ENCODE measurements around the gene CSTB.

CSTB gene

DNA sequence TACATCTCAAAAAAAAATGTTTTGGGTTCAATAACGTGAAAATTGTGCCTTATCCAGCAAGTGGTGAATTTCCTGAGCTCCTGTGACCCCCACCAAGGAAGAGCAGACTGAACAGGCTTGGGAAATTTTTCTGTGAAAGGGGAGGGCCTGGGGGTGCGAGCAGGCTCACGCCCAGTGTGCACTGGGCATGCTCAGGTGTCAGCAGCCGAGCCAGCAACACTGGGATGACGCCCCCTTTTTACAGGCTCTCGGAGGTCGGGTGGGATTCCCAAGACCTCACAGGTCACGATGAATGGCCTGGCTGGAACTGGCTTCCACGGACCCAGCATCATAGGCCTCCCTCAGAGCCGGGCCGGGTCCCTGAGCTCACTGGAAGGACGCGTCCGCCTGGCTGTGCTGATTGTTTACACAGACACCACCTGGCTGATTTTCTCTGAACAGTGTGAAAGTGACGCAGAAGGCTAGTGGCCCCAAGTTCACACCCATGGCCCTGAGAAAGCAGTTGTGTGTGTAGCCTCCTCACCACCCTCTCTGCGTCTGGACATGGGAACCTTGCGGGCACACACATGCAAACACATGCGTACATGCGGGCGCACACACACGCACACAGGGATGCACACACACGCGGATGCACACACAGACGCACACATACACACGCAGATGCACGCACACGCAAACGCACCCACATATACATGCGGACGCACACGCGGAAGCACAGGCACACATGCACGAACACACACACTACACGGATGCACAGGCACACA is 9.2 kb downstream of the CSTB start:
- DNase-seq = peak in 1 of 2 experiments; percentile 33

DNA sequence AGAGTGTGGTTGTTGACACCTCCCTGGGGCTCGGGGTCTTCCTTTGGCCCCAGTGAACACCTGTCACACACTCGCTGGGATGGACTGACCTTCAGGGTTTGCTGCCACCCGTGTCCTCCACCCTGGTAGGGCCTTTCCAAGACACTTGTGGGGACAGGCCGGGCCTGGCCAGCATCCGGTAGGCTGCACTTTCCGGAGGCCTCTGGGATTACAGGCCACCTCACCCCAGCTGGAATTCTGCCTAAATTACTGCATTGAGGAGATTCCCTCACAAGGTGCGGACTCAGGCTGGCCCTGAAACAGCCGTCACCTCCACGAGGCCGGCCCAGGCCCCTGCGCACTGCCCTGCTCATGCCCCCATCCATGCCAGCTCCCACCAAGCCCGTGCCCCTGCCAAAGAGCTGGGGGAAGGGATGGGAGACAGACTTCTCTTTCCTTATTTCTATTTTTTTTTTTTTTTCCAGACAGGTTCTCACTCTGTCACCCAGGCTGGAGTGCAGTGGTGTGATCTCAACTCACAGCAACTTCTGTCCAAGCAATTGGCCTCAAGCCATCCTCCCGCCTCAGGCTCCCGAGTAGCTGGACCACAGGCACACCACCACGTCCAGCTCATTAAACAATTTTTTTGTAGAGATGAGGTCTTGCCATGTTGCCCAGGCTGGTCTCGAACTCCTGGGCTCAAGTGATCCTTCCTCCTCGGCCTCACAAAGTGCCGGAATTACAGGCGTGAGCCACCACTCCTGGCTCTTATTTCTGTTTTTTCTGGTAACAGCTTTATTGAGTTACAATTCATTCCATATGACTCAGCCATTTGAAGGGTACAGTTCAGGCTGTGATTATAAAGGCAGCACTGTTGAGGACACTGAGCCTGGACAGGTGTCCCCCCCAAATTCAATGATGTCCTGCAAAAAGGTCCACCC is 11.3 kb downstream of the CSTB start:
- DNase-seq = no peak

- DNase-seq = no peak
Measured at GRCh38 chr21:43763901-43764523, 12.1 kb downstream of the CSTB start.

DNA sequence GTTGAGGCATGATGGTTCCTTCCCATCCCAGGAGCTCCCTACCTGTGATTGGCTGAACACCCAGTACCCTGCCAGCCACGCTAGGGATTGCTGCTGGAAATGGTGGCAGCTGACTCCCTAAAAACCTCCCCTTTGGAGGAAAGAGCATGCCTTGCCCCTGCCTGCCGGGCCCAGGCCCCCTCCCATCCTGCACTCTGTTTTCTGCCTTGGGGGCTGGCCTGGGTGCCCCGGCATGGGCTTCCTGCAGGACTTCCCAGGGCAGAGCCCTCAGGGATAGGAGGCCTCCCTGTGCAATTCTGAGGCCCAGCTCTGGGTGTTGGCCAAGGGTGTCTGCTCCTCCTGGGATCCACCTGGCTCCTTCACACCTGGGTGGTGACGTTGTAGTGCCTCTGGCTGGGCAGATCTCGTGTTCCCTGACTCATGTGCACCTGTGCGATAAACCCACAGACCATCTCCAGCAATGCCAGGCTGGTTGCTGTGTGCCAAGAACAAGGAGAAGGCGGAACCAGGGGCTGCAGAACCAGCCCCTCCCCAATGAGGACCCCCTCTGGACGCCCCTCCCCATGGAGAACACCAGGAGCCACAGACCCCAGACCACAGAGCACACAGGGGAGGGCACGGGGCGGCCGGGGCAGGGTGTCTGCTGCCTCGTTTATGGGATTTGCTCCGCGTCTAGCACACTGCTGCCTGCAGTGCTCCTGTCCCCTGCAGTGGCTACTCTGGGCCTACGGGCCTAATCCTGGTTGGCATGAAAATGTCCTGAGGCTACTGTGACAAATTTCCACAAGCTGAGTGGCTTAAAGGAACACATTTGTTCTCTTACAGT is 13.6 kb downstream of the CSTB start:
- no peak for DNase-seq

DNA sequence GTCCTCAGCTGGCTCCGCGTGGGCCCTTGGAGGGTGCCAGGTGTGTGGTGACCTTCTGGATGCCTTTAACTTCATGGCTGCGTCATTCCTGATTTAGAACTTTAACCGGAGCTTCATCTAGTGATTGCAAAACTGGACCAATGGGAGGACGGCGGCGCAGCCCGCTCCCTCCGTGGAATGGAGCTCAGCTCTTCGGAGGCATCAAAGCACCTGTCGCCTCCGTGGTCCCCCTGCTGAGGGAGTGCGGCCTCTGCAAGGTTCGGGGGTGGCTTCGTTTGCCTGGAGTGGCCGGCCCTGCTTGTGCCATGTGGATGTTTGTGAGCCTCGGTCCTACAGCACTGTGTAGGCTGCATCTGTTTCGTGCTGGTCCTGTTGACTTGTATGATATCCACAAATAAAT is 14.2 kb downstream of the CSTB start:
- no peak for DNase-seq

- no peak for DNase-seq
Measured at GRCh38 chr21:43760391-43760958, 15.6 kb downstream of the CSTB start.

DNA sequence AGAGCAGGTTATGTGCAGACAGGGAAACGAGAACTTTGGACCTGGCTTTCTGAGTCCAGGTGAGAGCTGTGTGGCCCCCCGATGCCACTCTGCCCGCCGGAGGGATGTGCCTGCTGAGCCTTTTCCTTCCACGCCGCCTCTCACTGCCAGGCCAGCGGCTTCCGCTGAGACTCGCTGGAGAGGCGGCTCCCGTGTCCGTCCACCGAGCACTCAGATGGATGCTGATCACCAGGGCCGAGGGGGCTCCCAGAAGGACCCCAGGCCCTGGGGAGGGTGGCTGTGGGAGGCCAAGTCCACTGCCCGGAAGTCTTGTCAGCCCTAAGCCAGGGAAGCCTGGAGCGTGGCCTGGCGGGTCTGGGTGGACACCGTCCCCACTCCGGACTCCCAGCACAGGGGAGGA is 16.5 kb downstream of the CSTB start:
- no peak for DNase-seq

- DNase-seq = no peak
Measured at GRCh38 chr21:43758811-43759210, 17.3 kb downstream of the CSTB start.

- DNase-seq = no peak
Measured at GRCh38 chr21:43758111-43758641, 17.9 kb downstream of the CSTB start.

- no peak for DNase-seq
Measured at GRCh38 chr21:43757601-43758000, 18.5 kb downstream of the CSTB start.

DNA sequence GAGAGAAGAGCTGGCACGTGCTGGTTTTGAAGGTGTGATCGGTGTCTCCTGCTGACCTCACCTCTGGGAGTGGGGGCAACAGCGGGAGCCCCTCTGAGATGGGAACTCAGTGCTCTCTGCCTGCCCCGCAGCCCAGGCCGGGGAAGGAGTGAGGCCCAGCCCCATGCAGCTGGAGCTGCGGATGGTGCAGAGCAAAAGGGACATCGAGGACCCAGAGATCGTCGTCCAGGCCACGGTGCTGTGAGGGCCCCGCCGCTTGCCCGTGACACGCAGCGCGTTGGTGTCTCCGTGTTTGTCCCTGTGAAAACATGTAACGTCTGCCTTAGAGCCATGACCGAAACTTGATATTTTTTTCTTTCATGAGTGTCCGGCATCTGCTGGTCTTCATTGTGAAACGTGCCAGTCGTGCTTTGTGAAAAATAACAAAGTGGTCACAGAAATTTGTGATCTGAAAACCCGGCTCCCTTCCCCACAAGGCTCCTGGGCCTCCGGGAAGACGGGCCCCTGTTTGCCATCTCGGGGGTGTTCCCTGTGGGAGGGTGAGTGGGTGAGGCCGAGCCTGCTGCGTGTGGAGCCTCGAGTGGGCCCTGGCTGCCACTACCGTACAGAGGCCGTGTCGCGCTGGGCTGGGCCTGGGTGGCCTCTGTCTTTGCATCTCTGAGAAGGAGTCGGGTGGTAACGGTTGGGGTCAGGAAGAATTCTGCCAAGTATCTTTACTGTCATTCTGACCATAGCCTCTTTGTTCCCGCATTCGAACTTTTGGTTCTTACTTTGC is 20.1 kb downstream of the CSTB start:
- no peak for DNase-seq

DNA sequence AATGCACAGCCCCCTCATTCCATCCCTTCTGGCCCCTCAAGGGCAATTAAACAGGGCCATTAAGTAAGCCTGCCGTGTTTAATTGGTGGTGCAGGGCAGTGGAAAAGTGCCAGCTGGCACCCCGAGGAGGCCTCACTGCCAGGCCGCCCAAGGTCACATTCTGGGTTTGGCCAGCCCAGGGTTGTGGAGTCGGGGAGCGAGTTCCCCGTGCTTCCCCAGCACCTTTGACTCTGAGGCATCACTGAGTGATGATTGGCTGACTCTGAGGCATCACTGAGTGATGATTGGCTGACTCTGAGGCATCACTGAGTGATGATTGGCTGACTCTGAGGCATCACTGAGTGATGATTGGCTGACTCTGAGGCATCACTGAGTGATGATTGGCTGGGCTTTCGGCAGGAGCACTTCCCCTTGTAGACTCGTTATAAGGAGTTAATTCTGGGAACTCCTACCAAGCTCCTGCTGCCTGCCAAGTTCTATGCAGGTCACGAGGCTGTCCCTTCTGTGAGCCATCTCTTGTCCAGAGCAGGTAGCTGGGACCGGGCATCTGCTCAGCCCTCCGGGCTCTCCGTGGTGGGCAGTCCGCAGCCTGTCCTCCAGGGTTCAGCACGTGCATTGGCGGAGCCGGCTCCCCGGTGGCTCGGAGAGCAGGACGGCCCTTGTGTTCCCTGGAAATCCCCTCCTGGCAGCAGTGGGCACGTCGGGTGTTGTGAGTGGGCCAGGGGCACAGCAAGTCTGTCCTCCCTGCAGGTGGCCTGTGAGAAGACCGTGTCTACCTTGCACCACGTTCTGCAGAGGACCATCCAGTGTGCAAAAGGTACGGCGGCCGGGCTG is 20.9 kb downstream of the CSTB start:
- no peak for DNase-seq

DNA sequence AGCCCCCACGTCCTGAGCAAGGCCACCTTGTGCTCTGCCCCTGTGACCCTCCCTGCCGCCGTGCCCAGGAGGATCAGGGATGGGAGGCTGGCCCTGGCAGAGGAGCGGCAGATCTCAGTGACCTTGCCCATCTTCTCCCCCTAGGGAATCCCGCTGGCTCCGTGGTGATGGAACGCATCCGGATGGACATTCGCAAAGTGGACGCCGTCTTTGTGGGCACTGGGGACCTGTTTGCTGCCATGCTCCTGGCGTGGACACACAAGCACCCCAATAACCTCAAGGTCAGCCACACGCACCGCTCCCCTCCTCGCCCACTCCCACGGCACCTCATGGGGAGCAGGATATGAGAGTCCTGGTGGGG is 22.7 kb downstream of the CSTB start:
- DNase-seq = no peak

DNA sequence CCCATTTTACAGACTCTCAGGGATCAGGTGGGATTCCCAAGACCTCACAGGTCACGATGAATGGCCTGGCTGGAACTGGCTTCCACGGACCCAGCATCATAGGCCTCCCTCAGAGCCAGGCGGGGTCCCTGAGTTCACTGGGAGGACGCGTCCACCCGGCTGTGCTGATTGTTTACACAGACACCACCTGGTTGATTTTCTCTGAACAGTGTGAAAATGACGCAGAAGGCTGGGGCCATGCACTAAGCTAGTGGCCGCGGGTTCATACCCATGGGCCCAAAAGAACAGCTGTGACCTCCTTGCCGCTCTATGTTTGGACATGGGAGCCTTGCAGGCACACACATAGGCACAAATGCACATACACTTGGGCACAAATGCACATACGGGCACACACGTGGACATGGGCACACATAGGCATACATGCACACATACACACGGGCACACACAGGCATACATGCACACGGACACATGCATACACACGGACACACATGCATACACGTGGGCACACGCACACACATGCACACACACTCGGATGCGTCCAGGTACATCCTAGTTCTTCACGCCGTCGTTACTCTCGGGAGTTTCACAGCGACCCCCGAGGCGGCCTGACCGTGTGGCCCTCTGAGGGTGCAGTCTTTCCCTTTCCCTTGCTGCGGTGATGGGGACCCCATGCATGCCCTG is 23.2 kb downstream of the CSTB start:
- DNase-seq = no peak

- no peak for DNase-seq
Measured at GRCh38 chr21:43751955-43752591, 24.0 kb downstream of the CSTB start.

DNA sequence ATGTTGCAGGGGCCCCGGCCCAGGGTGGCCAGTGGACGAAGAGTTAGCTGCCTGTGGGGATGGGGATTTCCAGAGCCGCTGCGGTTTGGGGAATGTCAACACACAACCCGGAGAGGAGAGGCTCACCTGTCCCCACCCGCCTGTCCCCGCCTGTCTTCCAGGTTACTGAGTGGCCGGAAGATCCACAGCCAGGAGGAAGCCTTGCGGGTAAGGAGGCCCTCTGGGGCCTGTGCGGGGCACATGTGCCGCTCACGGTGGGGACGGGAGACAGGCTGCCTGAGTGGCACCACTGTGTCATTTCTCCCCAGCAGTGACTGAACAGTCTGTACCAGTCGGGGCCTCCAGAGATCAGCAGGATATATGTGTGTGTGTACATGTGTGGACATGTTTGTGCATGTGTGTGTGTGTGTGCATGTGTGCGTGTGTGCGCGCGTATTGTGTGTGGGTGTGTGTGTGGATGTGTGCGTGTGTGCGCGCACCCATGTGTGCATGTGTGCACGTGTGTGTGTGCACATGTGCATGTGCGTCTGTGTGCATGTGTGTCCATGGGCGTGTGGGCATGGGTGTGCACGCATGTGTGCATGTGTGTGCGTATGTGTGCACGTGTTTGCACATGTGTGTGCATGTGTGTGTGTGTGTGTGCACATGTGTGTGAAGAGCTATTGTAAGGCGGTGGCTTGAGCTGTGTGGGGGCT is 25.6 kb downstream of the CSTB start:
- no peak for DNase-seq

DNA sequence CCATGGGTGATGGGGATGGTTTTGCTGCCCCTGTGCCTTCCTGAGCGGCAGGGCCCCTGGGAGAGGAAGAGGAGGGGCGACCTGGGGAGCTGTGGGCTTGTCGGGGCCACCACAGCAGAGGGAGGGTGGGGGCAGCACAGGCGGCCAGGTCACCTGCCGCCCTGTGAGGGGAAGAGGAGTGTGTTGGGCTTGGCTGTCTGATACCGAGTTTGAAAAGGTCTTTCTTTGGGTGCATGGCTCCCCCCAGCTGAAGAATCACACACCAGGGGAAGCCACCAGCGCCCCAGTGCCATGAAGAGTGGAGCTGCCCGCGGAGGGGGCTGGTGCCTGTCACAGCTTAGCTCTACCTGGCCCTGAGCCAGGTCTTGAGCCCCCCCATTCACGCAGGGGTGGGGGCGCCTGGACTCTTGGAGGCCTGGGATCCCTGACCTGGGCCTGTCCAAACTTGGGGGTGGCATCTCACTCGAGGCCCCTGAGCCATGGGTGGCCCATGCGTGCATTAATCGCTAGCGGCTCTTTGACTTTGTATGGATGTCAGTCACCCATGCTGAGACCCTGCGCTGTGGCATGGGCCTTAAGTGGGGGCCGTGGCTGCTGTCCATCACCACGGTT is 26.4 kb downstream of the CSTB start:
- DNase-seq = no peak

DNA sequence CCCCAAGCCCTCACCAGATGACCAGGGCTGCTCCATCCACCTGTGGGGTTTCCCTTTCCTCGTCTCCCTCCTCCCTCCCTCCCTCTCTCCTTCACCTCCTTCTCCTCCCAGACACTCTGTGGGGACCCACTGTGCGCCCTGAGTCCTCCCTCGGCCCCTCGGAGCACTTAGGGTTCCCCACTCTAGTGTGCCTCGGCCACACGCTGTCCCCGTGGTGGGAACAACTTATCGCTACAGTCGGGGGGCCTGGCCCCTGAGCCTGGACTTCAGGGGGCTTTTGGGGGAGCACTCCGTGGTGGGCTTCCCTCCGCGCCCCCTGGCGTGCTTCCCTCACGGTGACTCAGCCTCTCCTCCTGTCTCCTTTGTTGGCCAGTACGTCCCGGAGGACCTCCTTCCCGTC is 27.5 kb downstream of the CSTB start:
- DNase-seq = no peak
